Loucy (cell line): ENCODE results near the gene CXCR2.
"Not testable (repeated sequence)": the region's sequence is repeated elsewhere in the genome, so short reads cannot be mapped to it uniquely, and the experiment has no call there.

ENCODE experiments used
- H2AFZ ChIP-seq: fragments of 200-600 bp; sonication (generic); 2 replicates; pipeline ENCODE4 v1.6.0; 2016; ENCODE audit warnings: antibody characterized with exemption, mild to moderate bottlenecking, low read length, moderate library complexity
- H3F3A ChIP-seq: fragments of 200-600 bp; 2 replicates; pipeline ENCODE4 v1.6.0; 2016; ENCODE audit warnings: antibody characterized with exemption, low read depth, mild to moderate bottlenecking
- H3K27me3 ChIP-seq: fragments of 200-600 bp; sonication (generic); 2 replicates; pipeline ENCODE4 v1.6.1; 2014; ENCODE audit warnings: low read length, mild to moderate bottlenecking; ENCODE audit not compliant: insufficient read depth, poor library complexity, severe bottlenecking
- H3K36me3 ChIP-seq: fragments of 200-600 bp; sonication (generic); 2 replicates; pipeline ENCODE4 v1.6.1; 2016; ENCODE audit warnings: low read length; ENCODE audit not compliant: insufficient read depth
- H3K4me1 ChIP-seq: fragments of 200-600 bp; sonication (generic); 2 replicates; pipeline ENCODE4 v1.5.1; 2014; ENCODE audit warnings: low read length, mild to moderate bottlenecking; ENCODE audit not compliant: insufficient read depth, poor library complexity, severe bottlenecking
- H3K4me2 ChIP-seq: fragments of 200-600 bp; sonication (generic); 2 replicates; pipeline ENCODE4 v1.6.0; 2014; ENCODE audit warnings: antibody characterized with exemption, low read length, low read depth, mild to moderate bottlenecking; ENCODE audit not compliant: poor library complexity, severe bottlenecking
- H3K4me3 ChIP-seq: fragments of 200-600 bp; sonication (generic); 2 replicates; pipeline ENCODE4 v1.5.1; 2014; ENCODE audit warnings: low read length, mild to moderate bottlenecking, mixed read lengths; ENCODE audit not compliant: poor library complexity, severe bottlenecking
- H3K79me2 ChIP-seq: fragments of 200-600 bp; sonication (generic); 2 replicates; pipeline ENCODE4 v1.6.1; 2014; ENCODE audit warnings: low read length; ENCODE audit not compliant: insufficient read depth
- H3K9ac ChIP-seq: fragments of 200-600 bp; sonication (generic); 2 replicates; pipeline ENCODE4 v1.6.0; 2014; ENCODE audit warnings: mild to moderate bottlenecking, low read depth, low read length, moderate library complexity; ENCODE audit not compliant: poor library complexity, severe bottlenecking
- H3K9me2 ChIP-seq: fragments of 200-600 bp; sonication (generic); replicated peaks from 2 replicates; pipeline ENCODE4 v1.6.1; 2016; ENCODE audit warnings: low read depth, low read length, mixed read lengths
- H3K9me3 ChIP-seq: fragments of 200-600 bp; sonication (generic); 2 replicates; pipeline ENCODE4 v1.6.1; 2014; ENCODE audit warnings: mild to moderate bottlenecking, antibody characterized with exemption, low read length, low read depth; ENCODE audit not compliant: insufficient read depth
- H4K20me1 ChIP-seq: fragments of 200-600 bp; sonication (generic); 2 replicates; pipeline ENCODE4 v1.6.0; 2014; ENCODE audit warnings: antibody characterized with exemption, low read length, mild to moderate bottlenecking; ENCODE audit not compliant: insufficient read depth, poor library complexity, severe bottlenecking
- EZH2phosphoT487 ChIP-seq: fragments of 200-600 bp; IDR thresholded peaks from 2 replicates; pipeline ENCODE4 v1.6.1; 2018; ENCODE audit warnings: antibody characterized with exemption, mild to moderate bottlenecking, moderate library complexity, borderline replicate concordance
- TF ChIP-seq, protein P1 (sequence below): fragments of 200-600 bp; sonication (generic); conservative IDR thresholded peaks from 2 replicates; pipeline ENCODE4 v1.5.1; 2014; ENCODE audit warnings: mild to moderate bottlenecking, antibody characterized with exemption, low read length

Gene CXCR2

DNA sequence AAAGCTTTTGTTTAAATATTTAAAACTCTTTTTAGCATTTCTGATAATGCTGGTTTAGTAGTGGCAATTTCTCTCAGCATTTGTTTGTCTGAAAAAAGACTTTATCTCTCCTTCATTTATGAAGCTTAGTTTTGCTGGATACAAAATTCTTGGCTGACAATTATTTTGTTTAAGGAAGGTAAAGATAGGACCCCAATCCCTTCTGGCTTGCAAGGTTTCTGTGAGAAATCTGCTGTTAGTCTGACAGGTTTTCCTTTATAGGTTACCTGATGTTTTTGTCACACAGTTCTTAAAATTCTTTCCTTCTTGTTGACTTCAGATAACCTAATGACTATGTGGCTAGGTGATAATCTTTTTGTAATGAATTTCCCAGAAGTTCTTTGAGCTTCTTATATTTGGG lies 3.5 kb upstream of the CXCR2 start:
- not testable (repeated sequence) for H3K27me3 ChIP-seq, H3K79me2 ChIP-seq, H3K9ac ChIP-seq, H3K9me3 ChIP-seq, H3K4me1 ChIP-seq, H3F3A ChIP-seq, H2AFZ ChIP-seq, H4K20me1 ChIP-seq, H3K9me2 ChIP-seq, H3K36me3 ChIP-seq, H3K4me3 ChIP-seq, H3K4me2 ChIP-seq

DNA sequence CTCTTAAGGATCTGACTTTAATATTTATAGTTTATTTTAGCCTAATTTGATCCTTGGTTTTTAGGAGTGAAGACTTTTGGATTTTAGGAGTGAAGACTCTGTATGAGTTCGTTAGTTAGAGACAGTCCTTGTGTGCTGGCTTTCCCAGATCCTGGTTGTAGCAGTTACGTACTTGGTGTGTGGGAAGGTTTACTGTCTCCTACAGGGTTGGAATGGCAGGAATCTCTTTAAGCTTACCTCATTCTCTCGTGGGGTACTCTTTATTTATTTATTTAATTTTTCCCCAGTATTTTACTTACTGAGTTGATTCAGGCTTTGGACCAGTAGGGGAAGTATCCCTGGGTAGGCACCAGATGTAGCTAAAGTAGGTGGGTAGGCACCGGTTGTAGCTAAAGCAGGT lies 1.8 kb upstream of the CXCR2 start:
- Histone ChIP-seq H4K20me1 (no peaks in the 10 kb centered on the region), H3K79me2 (no peaks in the 10 kb centered on the region), H3K9ac (no peak overlapping the region), H3K36me3 (no peaks in the 10 kb centered on the region), H2AFZ (no peak overlapping the region), H3K4me2 (no peak overlapping the region), H3K27me3 (no peaks in the 10 kb centered on the region), H3K4me1 (no peaks in the 10 kb centered on the region), H3K9me3 (peaks cover 5% of the 10 kb centered on the region; the same call in 1 of the 2 replicates), H3K9me2 (no peaks in the 10 kb centered on the region), H3K4me3 (no peak overlapping the region), H3F3A (no peaks in the 10 kb centered on the region)
- TF ChIP-seq EZH2phosphoT487 = no peak
- TF ChIP-seq, protein P1, sequence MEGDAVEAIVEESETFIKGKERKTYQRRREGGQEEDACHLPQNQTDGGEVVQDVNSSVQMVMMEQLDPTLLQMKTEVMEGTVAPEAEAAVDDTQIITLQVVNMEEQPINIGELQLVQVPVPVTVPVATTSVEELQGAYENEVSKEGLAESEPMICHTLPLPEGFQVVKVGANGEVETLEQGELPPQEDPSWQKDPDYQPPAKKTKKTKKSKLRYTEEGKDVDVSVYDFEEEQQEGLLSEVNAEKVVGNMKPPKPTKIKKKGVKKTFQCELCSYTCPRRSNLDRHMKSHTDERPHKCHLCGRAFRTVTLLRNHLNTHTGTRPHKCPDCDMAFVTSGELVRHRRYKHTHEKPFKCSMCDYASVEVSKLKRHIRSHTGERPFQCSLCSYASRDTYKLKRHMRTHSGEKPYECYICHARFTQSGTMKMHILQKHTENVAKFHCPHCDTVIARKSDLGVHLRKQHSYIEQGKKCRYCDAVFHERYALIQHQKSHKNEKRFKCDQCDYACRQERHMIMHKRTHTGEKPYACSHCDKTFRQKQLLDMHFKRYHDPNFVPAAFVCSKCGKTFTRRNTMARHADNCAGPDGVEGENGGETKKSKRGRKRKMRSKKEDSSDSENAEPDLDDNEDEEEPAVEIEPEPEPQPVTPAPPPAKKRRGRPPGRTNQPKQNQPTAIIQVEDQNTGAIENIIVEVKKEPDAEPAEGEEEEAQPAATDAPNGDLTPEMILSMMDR = no peak

GRCh38 chr2:218125095-218125494 lies 733 bp upstream of the CXCR2 start:
- TF ChIP-seq, protein P1 = no peak
- no peak for TF ChIP-seq EZH2phosphoT487

GRCh38 chr2:218127929-218128455 lies 2.2 kb downstream of the CXCR2 start:
- TF ChIP-seq, protein P1 = no peak
- TF ChIP-seq EZH2phosphoT487 = no peak
- no peaks in the 10 kb centered on the region for H3K27me3 ChIP-seq

More at GRCh38 chr2:218125095-218125494, 733 bp upstream of the CXCR2 start:
- Histone ChIP-seq H3K4me3 (no peak overlapping the region), H4K20me1 (no peaks in the 10 kb centered on the region), H2AFZ (no peak overlapping the region), H3K9me2 (no peaks in the 10 kb centered on the region), H3K4me1 (no peaks in the 10 kb centered on the region), H3F3A (no peaks in the 10 kb centered on the region), H3K79me2 (no peaks in the 10 kb centered on the region), H3K36me3 (no peaks in the 10 kb centered on the region), H3K27me3 (no peaks in the 10 kb centered on the region), H3K9ac (no peak overlapping the region), H3K9me3 (peaks cover 5% of the 10 kb centered on the region; the same call in 1 of the 2 replicates), H3K4me2 (no peak overlapping the region)

More at GRCh38 chr2:218127929-218128455, 2.2 kb downstream of the CXCR2 start:
- no peaks in the 10 kb centered on the region for H3K79me2 ChIP-seq
- H3K9ac ChIP-seq = no peak overlapping the region
- H3K36me3 ChIP-seq = no peaks in the 10 kb centered on the region
- H3F3A ChIP-seq = no peaks in the 10 kb centered on the region
- H3K4me2 ChIP-seq = no peak overlapping the region
- no peaks in the 10 kb centered on the region for H3K9me3 ChIP-seq
- H3K4me3 ChIP-seq = no peak overlapping the region
- no peaks in the 10 kb centered on the region for H3K9me2 ChIP-seq
- no peak overlapping the region for H2AFZ ChIP-seq
- no peaks in the 10 kb centered on the region for H3K4me1 ChIP-seq
- H4K20me1 ChIP-seq = no peaks in the 10 kb centered on the region
